Activated T-helper 17 cell treated with anti-CD3 and anti-CD28 coated beads, Interleukin-2, amount 50 U/mL, for 72 hours (primary cell): Measurements from ENCODE around the gene MARVELD2. TPM values are rescaled to one million over a fixed set of nuclear protein-coding genes. Genes with fewer than 3 reads are reported as not detected.
"Not testable (repeated sequence)": the region's sequence is repeated elsewhere in the genome, so short reads cannot be mapped to it uniquely, and the experiment has no call there.

Experiments
- ATAC-seq: fragments of 150-1000 bp; cut with Tn5 transposase; replicated peaks from 2 replicates; pipeline ENCODE4 v1.10.0; 2021; ENCODE audit warnings: mild to moderate bottlenecking, moderate library complexity
- H3K27ac Mint-ChIP-seq: one replicate; pipeline ENCODE4 v1.8.0; 2022; ENCODE audit warnings: mixed read lengths
- H3K27me3 Mint-ChIP-seq: one replicate; pipeline ENCODE4 v1.8.0; 2022; ENCODE audit warnings: mixed read lengths
- H3K36me3 Mint-ChIP-seq: one replicate; pipeline ENCODE4 v1.8.0; 2022; ENCODE audit warnings: low read depth, mild to moderate bottlenecking, mixed read lengths
- H3K4me1 Mint-ChIP-seq: one replicate; pipeline ENCODE4 v1.8.0; 2022; ENCODE audit warnings: mixed read lengths
- H3K4me3 Mint-ChIP-seq: one replicate; pipeline ENCODE4 v1.8.0; 2022; ENCODE audit warnings: mild to moderate bottlenecking, mixed read lengths
- H3K9me3 Mint-ChIP-seq: one replicate; pipeline ENCODE4 v1.8.0; 2022; ENCODE audit warnings: mixed read lengths
- total RNA-seq, 2 donors: library from RNA; stranded (reverse); gene quantifications; one replicate each; pipeline ENCODE4 v1.2.3, GENCODE V29; 2022

Gene MARVELD2
- total RNA-seq, 2 donors from 2014 or later: 0.37 to 0.69 TPM

- Mint-ChIP-seq H3K36me3 (no peaks in the 10 kb centered on the region), H3K9me3 (no peaks in the 10 kb centered on the region), H3K27ac (no peak overlapping the region), H3K27me3 (no peaks in the 10 kb centered on the region), H3K4me3 (no peak overlapping the region), H3K4me1 (no peaks in the 10 kb centered on the region)
- ATAC-seq: no peak
These were observed 16.7 kb downstream of the MARVELD2 start for GRCh38 chr5:69431424-69432303.

- no peak overlapping the region for H3K4me3 Mint-ChIP-seq
- H3K27me3 Mint-ChIP-seq: no peaks in the 10 kb centered on the region
- H3K36me3 Mint-ChIP-seq: no peaks in the 10 kb centered on the region
- peak; percentile 56 for ATAC-seq
- H3K9me3 Mint-ChIP-seq: no peaks in the 10 kb centered on the region
- no peaks in the 10 kb centered on the region for H3K4me1 Mint-ChIP-seq
- peak overlapping the region; percentile 20 for H3K27ac Mint-ChIP-seq
These were observed 17.7 kb downstream of the MARVELD2 start for GRCh38 chr5:69432412-69433206.

GRCh38 chr5:69435276-69435884 is 20.5 kb downstream of the MARVELD2 start:
- H3K4me1 Mint-ChIP-seq, H3K4me3 Mint-ChIP-seq, H3K27ac Mint-ChIP-seq, H3K9me3 Mint-ChIP-seq, ATAC-seq, H3K27me3 Mint-ChIP-seq, H3K36me3 Mint-ChIP-seq: not testable (repeated sequence)

GRCh38 chr5:69444127-69444754 is 29.3 kb downstream of the MARVELD2 start:
- H3K27me3 Mint-ChIP-seq: no peaks in the 10 kb centered on the region
- ATAC-seq: no peak
- no peak overlapping the region for H3K27ac Mint-ChIP-seq
- no peak overlapping the region for H3K4me3 Mint-ChIP-seq
- H3K36me3 Mint-ChIP-seq: no peaks in the 10 kb centered on the region
- H3K9me3 Mint-ChIP-seq: no peaks in the 10 kb centered on the region
- H3K4me1 Mint-ChIP-seq: no peaks in the 10 kb centered on the region

- Mint-ChIP-seq H3K4me1 (no peaks in the 10 kb centered on the region), H3K4me3 (no peak overlapping the region), H3K9me3 (no peaks in the 10 kb centered on the region), H3K27me3 (no peaks in the 10 kb centered on the region), H3K27ac (no peak overlapping the region), H3K36me3 (no peaks in the 10 kb centered on the region)
- ATAC-seq: no peak
These were observed 34.6 kb downstream of the MARVELD2 start for GRCh38 chr5:69449511-69449910.

GRCh38 chr5:69450116-69450515 is 35.2 kb downstream of the MARVELD2 start:
- ATAC-seq: no peak
- Mint-ChIP-seq H3K27ac (no peak overlapping the region), H3K9me3 (no peaks in the 10 kb centered on the region), H3K27me3 (no peaks in the 10 kb centered on the region), H3K4me3 (no peak overlapping the region), H3K36me3 (no peaks in the 10 kb centered on the region), H3K4me1 (no peaks in the 10 kb centered on the region)

- H3K4me3 Mint-ChIP-seq, ATAC-seq, H3K9me3 Mint-ChIP-seq, H3K27ac Mint-ChIP-seq, H3K36me3 Mint-ChIP-seq, H3K4me1 Mint-ChIP-seq, H3K27me3 Mint-ChIP-seq: not testable (repeated sequence)
These were observed 35.6 kb downstream of the MARVELD2 start for GRCh38 chr5:69450527-69450926.

GRCh38 chr5:69451941-69452647 is 37.2 kb downstream of the MARVELD2 start:
- Mint-ChIP-seq H3K9me3 (no peaks in the 10 kb centered on the region), H3K4me1 (no peaks in the 10 kb centered on the region), H3K4me3 (no peak overlapping the region), H3K27me3 (no peaks in the 10 kb centered on the region), H3K36me3 (no peaks in the 10 kb centered on the region), H3K27ac (no peak overlapping the region)
- ATAC-seq: no peak

- ATAC-seq, H3K9me3 Mint-ChIP-seq, H3K4me1 Mint-ChIP-seq: not testable (repeated sequence)
These were observed 38.6 kb downstream of the MARVELD2 start for GRCh38 chr5:69453487-69453886.

GRCh38 chr5:69454460-69455249 is 39.7 kb downstream of the MARVELD2 start:
- Mint-ChIP-seq H3K36me3 (no peaks in the 10 kb centered on the region), H3K27me3 (peaks cover 8% of the 10 kb centered on the region), H3K4me1 (no peaks in the 10 kb centered on the region), H3K27ac (no peak overlapping the region), H3K4me3 (no peak overlapping the region), H3K9me3 (no peaks in the 10 kb centered on the region)
- ATAC-seq: no peak

More at GRCh38 chr5:69453487-69453886, 38.6 kb downstream of the MARVELD2 start:
- not testable (repeated sequence) for H3K36me3 Mint-ChIP-seq, H3K27ac Mint-ChIP-seq, H3K27me3 Mint-ChIP-seq, H3K4me3 Mint-ChIP-seq

- H3K4me3 Mint-ChIP-seq, H3K4me1 Mint-ChIP-seq, ATAC-seq, H3K27me3 Mint-ChIP-seq, H3K9me3 Mint-ChIP-seq, H3K27ac Mint-ChIP-seq, H3K36me3 Mint-ChIP-seq: not testable (repeated sequence)
These were observed 40.6 kb downstream of the MARVELD2 start for GRCh38 chr5:69455428-69455988.

GRCh38 chr5:69462170-69462569 is 47.3 kb downstream of the MARVELD2 start:
- Mint-ChIP-seq H3K4me1 (no peaks in the 10 kb centered on the region), H3K27me3 (peaks cover 8% of the 10 kb centered on the region), H3K36me3 (no peaks in the 10 kb centered on the region), H3K27ac (no peak overlapping the region), H3K9me3 (no peaks in the 10 kb centered on the region), H3K4me3 (no peak overlapping the region)
- no peak for ATAC-seq

- H3K27ac Mint-ChIP-seq, H3K36me3 Mint-ChIP-seq, H3K9me3 Mint-ChIP-seq, H3K4me1 Mint-ChIP-seq, ATAC-seq, H3K27me3 Mint-ChIP-seq, H3K4me3 Mint-ChIP-seq: not testable (repeated sequence)
These were observed 51.5 kb downstream of the MARVELD2 start for GRCh38 chr5:69466375-69466774.
